ENCODE measurements around the gene ARHGAP22. TPM values are rescaled to one million over a fixed set of nuclear protein-coding genes. Genes with fewer than 3 reads are reported as not detected.

The ARHGAP22 gene
- total and polyA plus RNA-seq, 4 donors, result 0.23 to 2.3 (median 0.54) TPM

GRCh38 chr10:48638739-48639527 lies 34.1 kb upstream of the ARHGAP22 start (continued):
- TF ChIP-seq CTCF (IDR thresholded peaks at IDR 0.05; ENCODE audit: low read depth, low read length, missing input control) (no peak), RAD21 (IDR thresholded peaks at IDR 0.05) (no peak)
- TF ChIP-seq, protein P1, sequence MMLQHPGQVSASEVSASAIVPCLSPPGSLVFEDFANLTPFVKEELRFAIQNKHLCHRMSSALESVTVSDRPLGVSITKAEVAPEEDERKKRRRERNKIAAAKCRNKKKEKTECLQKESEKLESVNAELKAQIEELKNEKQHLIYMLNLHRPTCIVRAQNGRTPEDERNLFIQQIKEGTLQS (IDR thresholded peaks at IDR 0.05), result no peak

- WGBS, result 84% methylated on average over 4 of the region's 4 CpGs
- Histone ChIP-seq H3K9me3 (ENCODE audit: control insufficient read depth in 4 of 4, low read length in 3 of 4) (peaks cover 0 to 3% (median 0%) of the 10 kb centered on the region in 4 donors), H3K27ac (ENCODE audit: low read depth in 1 of 2, low read length in 2 of 2) (no peak overlapping the region), H3K27me3 (ENCODE audit: control insufficient read depth in 4 of 4, insufficient read depth in 4 of 4, low read length in 3 of 4) (no peaks in the 10 kb centered on the region), H3K36me3 (ENCODE audit: control insufficient read depth in 4 of 4, insufficient read depth in 3 of 4, low read depth in 1 of 4, low read length in 3 of 4) (no peaks in the 10 kb centered on the region), H3K9ac (ENCODE audit: low read depth in 1 of 2, low read length in 2 of 2) (no peak overlapping the region), H3K4me3 (ENCODE audit: low read depth in 1 of 3, low read length in 3 of 3) (no peak overlapping the region), H3K4me1 (ENCODE audit: control insufficient read depth in 4 of 4, insufficient read depth in 4 of 4, low read length in 3 of 4) (no peaks in the 10 kb centered on the region)
- TF ChIP-seq ZBTB33 (IDR thresholded peaks at IDR 0.05) (no peak), TAF1 (conservative IDR thresholded peaks at IDR 0.05) (no peak), RXRA (IDR thresholded peaks at IDR 0.05) (no peak), JUND (IDR thresholded peaks at IDR 0.05) (no peak), YY1 (IDR thresholded peaks at IDR 0.05) (no peak), GABPA (IDR thresholded peaks at IDR 0.05 in 1 of 2, conservative IDR thresholded peaks at IDR 0.05 in 1 of 2) (no peak)
- no peak for DNase-seq (ENCODE audit: low spot score)
These were observed 33.3 kb upstream of the ARHGAP22 start for GRCh38 chr10:48638158-48638557.

DNA sequence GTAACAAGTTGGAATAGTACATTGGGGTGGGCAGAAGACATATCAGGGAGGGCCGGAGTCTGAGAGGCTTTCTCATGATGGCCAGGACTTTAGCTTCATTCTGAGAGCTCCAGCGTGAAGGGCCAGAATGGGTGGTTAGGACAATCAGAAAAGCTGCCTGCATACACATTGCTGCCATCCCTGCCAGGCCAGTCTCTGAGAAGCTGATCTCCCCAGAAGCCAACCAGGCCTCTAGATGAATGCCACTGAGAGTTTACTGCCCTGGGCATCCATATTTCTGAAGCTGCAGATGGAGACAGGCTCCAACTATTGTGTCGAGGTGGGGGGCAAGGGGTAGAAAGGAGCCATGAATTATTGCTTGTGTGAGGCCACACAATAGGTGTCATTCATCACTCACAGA lies 32.0 kb upstream of the ARHGAP22 start:
- TF ChIP-seq FOXA2 (IDR thresholded peaks at IDR 0.05) (no peak), CTCF (IDR thresholded peaks at IDR 0.05; ENCODE audit: low read depth, low read length, missing input control) (no peak), GABPA (IDR thresholded peaks at IDR 0.05 in 1 of 2, conservative IDR thresholded peaks at IDR 0.05 in 1 of 2) (no peak), HNF4G (IDR thresholded peaks at IDR 0.05) (no peak)
- H3K4me1 ChIP-seq (ENCODE audit: control insufficient read depth in 4 of 4, insufficient read depth in 4 of 4, low read length in 3 of 4), result no peaks in the 10 kb centered on the region
- H3K4me3 ChIP-seq (ENCODE audit: low read depth in 1 of 3, low read length in 3 of 3), result no peak overlapping the region
- H3K27me3 ChIP-seq (ENCODE audit: control insufficient read depth in 4 of 4, insufficient read depth in 4 of 4, low read length in 3 of 4), result no peaks in the 10 kb centered on the region
- H3K36me3 ChIP-seq (ENCODE audit: control insufficient read depth in 4 of 4, insufficient read depth in 3 of 4, low read depth in 1 of 4, low read length in 3 of 4), result no peaks in the 10 kb centered on the region
- H3K9ac ChIP-seq (ENCODE audit: low read depth in 1 of 2, low read length in 2 of 2), result no peak overlapping the region
- H3K27ac ChIP-seq (ENCODE audit: low read depth in 1 of 2, low read length in 2 of 2), result no peak overlapping the region
- no peak for DNase-seq (ENCODE audit: low spot score)
- WGBS, result 86% methylated on average over 3 of the region's 3 CpGs
- H3K9me3 ChIP-seq (ENCODE audit: control insufficient read depth in 4 of 4, low read length in 3 of 4), result peaks cover 0 to 3% (median 0%) of the 10 kb centered on the region in 4 donors
